SU-DHL-6 (cell line): ENCODE results near the gene PDGFD.

Experiments used
- EZH2phosphoT487 ChIP-seq: fragments of 200-600 bp; sonication (generic), shearing (Covaris generic); conservative IDR thresholded peaks from 2 replicates; pipeline ENCODE4 v1.6.1; 2018; ENCODE audit warnings: mild to moderate bottlenecking, antibody characterized with exemption, low read length, moderate library complexity, mixed read lengths
- TF ChIP-seq, protein P1 (sequence below): fragments of 200-600 bp; sonication (generic); IDR thresholded peaks from one replicate; pipeline ENCODE4 v1.5.1; 2017; ENCODE audit warnings: antibody characterized with exemption, mild to moderate bottlenecking, low read length, moderate library complexity; ENCODE audit not compliant: insufficient read depth, poor library complexity, severe bottlenecking

DNA sequence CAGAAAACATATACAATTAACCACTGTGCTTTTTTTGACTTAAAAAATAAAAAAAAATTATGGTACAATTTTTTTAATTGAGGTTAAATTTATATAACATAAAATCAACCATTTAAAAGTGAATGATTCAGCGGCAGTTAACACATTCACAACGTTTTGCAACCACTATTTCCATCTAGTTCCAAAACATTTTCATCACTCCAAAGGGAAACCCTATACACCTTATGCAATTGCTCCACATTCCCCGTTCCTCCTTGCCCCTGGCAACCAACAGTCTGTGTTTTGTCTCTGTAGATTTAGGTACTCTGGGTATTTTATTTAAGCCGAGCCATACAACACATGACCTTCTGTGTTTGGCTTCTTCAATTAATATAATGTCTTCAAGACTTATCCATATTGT is 112.2 kb downstream of the PDGFD start:
- TF ChIP-seq, protein P1, sequence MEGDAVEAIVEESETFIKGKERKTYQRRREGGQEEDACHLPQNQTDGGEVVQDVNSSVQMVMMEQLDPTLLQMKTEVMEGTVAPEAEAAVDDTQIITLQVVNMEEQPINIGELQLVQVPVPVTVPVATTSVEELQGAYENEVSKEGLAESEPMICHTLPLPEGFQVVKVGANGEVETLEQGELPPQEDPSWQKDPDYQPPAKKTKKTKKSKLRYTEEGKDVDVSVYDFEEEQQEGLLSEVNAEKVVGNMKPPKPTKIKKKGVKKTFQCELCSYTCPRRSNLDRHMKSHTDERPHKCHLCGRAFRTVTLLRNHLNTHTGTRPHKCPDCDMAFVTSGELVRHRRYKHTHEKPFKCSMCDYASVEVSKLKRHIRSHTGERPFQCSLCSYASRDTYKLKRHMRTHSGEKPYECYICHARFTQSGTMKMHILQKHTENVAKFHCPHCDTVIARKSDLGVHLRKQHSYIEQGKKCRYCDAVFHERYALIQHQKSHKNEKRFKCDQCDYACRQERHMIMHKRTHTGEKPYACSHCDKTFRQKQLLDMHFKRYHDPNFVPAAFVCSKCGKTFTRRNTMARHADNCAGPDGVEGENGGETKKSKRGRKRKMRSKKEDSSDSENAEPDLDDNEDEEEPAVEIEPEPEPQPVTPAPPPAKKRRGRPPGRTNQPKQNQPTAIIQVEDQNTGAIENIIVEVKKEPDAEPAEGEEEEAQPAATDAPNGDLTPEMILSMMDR = no peak
- no peak for TF ChIP-seq EZH2phosphoT487
